ENCODE measurements around the gene NECTIN1. TPM values are rescaled to one million over a fixed set of nuclear protein-coding genes. Genes with fewer than 3 reads are reported as not detected.

The NECTIN1 gene
- total and polyA plus RNA-seq, 4 donors = 9.1 to 68.5 (median 45.3) TPM

DNA sequence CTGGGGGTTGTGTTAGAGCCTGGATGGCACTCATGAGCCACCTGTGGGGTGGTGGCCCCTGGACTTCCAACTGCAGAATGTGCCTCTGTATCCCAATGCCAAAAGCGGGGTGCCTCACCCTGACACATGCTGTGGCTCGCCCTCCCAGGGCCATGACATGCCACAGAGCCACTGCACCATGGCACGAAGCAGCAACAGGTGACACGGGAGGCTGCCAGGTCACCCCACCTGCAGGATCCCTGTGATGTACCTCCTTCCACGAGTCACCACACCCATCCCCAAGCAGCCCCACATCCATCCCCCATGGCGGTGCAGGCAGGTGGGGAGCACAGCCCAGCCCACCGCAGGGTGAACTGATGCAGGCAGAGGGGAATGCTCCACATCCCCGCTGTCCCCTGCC is 14.8 kb downstream of the NECTIN1 start:
- H3K27ac ChIP-seq (ENCODE audit: low read depth, low read length) = no peak overlapping the region
- H3K4me1 ChIP-seq (ENCODE audit: control insufficient read depth, insufficient read depth, low read length) = peaks cover 57% of the 10 kb centered on the region
- no peaks in the 10 kb centered on the region for H3K27me3 ChIP-seq (ENCODE audit: control insufficient read depth, insufficient read depth, low read length)
- H3K36me3 ChIP-seq (ENCODE audit: control insufficient read depth, insufficient read depth, low read length) = peaks cover 19% of the 10 kb centered on the region
- DNase-seq (ENCODE audit: low read depth in 4 of 6, low spot score in 6 of 6) = no peak
- H3K9me3 ChIP-seq (ENCODE audit: control insufficient read depth, insufficient read depth, low read length) = no peaks in the 10 kb centered on the region
- H3K4me3 ChIP-seq (ENCODE audit: low read depth, low read length) = no peak overlapping the region
- WGBS (ENCODE audit: insufficient coverage) = 89% methylated on average over 8 of the region's 8 CpGs

DNA sequence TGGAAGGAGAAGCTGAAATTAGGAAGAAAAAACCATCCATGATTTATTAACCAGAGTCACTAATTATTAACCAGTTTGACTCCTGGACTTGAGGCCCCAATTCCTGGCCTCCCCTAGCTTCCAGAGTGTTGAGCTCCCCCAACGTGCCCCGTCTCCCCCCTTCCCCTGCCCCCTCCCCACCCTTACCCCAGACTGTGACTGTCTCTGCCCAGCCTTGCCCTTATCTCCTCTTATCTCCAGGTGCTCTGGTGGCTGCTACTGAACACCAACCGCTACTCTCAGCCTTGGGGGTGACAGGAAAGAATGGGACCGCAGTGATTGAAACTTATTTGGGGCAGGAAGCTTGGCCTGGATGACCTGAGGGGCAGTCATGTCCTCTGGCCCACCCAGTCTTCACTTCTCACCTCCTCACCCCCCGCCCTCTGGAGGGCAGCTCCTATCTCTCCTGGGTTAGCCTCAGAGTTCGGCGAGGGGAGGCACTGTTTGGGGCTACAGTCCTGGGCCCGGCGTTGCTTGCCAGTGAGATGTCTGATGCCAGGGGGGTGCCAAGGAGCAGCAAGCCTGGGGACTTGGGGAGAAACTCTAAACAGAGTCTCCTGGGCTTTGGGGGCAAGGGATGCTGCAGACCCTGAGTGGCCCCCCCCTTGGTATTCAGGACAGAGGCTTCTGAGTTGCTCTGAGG is 15.5 kb downstream of the NECTIN1 start:
- Histone ChIP-seq H3K4me3 (ENCODE audit: low read depth, low read length) (no peak overlapping the region), H3K27me3 (ENCODE audit: control insufficient read depth, insufficient read depth, low read length) (no peaks in the 10 kb centered on the region), H3K27ac (ENCODE audit: low read depth, low read length) (no peak overlapping the region), H3K9me3 (ENCODE audit: control insufficient read depth, insufficient read depth, low read length) (no peaks in the 10 kb centered on the region), H3K4me1 (ENCODE audit: control insufficient read depth, insufficient read depth, low read length) (peaks cover 63% of the 10 kb centered on the region), H3K36me3 (ENCODE audit: control insufficient read depth, insufficient read depth, low read length) (peaks cover 19% of the 10 kb centered on the region)
- 73% methylated on average over 5 of the region's 9 CpGs for WGBS (ENCODE audit: insufficient coverage)
- no peak for DNase-seq (ENCODE audit: low read depth in 4 of 6, low spot score in 6 of 6)

DNA sequence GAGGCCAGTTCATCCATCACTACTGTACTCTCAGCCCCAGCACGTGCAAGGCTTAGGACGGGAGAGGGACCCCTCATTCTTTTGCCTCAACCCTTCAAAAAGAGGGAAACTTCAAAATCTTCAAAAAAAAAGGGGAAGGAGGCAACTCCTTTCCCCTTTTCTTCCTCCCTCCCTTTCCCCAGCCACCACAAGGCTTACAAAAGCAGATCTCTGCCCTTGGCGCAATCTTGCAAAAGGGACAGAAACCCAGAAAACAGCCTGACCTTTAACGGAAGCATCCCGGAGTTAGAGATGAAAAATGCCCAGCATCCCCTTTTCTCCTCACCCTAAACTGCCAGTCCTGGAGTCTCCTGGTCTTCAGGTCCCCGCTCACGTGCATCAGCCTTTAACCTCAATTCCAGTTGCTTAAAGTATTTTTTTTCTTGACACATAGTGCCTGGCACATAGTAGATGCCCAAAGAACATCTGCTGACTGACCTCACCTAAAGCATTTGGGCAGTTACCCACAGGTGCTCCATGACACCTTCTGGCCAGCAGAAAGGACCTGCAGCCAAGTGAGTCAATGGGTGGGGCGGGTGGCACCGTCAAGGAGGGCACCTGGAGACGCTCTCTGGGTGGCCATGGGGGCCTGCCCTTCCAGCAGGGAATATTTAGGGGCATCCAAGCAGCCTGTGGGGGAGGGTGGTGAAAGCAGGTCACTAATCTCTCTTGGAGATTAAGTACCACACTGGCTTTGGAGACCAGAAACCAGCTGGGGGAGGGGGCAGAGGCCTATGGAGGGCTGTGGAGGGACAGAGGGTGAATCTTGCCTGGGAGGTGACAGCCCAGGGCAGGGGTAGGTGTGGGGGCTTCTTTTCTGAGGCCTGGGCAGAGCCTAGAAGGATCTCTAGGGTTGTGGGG is 16.3 kb downstream of the NECTIN1 start:
- 81% methylated on average over 7 of the region's 10 CpGs for WGBS (ENCODE audit: insufficient coverage)
- Histone ChIP-seq H3K27me3 (ENCODE audit: control insufficient read depth, insufficient read depth, low read length) (no peaks in the 10 kb centered on the region), H3K36me3 (ENCODE audit: control insufficient read depth, insufficient read depth, low read length) (peaks cover 14% of the 10 kb centered on the region), H3K4me1 (ENCODE audit: control insufficient read depth, insufficient read depth, low read length) (peaks cover 55% of the 10 kb centered on the region), H3K27ac (ENCODE audit: low read depth, low read length) (no peak overlapping the region), H3K9me3 (ENCODE audit: control insufficient read depth, insufficient read depth, low read length) (no peaks in the 10 kb centered on the region), H3K4me3 (ENCODE audit: low read depth, low read length) (no peak overlapping the region)
- no peak for DNase-seq (ENCODE audit: low read depth in 4 of 6, low spot score in 6 of 6)

DNA sequence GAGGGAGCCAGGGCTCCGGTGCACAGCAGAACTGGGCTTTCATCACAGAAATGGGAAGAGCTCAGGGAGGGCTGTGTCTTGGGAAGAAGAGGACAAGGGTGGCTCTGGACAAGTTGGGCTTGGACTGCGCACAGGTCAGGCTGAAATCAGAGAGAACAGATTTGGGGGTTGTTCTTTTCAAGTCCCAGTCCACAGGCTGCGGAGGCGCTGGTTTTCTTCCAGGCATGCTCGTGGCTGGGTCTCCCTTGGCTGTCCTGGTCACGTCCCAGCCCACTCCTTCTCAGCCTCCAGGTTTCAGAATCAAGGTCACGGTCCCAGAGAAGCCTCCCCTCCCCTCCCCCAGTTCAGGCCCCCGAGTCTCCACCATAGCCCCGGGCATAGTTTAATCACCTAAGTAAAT is 17.0 kb downstream of the NECTIN1 start:
- DNase-seq (ENCODE audit: low read depth in 4 of 6, low spot score in 6 of 6) = no peak
- Histone ChIP-seq H3K36me3 (ENCODE audit: control insufficient read depth, insufficient read depth, low read length) (peaks cover 13% of the 10 kb centered on the region), H3K4me3 (ENCODE audit: low read depth, low read length) (no peak overlapping the region), H3K27me3 (ENCODE audit: control insufficient read depth, insufficient read depth, low read length) (no peaks in the 10 kb centered on the region), H3K27ac (ENCODE audit: low read depth, low read length) (no peak overlapping the region), H3K9me3 (ENCODE audit: control insufficient read depth, insufficient read depth, low read length) (no peaks in the 10 kb centered on the region), H3K4me1 (ENCODE audit: control insufficient read depth, insufficient read depth, low read length) (peaks cover 48% of the 10 kb centered on the region)
- WGBS (ENCODE audit: insufficient coverage) = 55% methylated on average over 8 of the region's 9 CpGs

DNA sequence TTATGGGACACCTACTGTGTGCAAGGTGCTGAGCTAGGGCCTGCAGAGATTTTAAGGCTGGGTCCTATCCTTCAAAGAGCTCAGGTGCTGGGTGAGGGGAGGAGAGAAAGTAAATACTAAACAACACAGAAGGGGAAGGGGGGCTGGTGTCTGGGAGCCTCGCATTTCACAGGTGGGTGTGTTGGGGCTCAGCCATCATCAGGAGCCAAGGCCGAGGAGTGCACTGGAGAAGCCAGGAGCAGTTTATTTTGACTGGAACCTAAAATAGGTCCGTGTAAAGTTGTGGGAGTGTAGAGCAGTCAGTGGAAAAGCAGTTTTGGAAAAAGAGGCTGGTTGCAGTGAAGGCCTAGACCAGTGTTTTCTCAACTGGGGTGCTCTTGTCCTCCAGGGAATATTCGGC is 17.5 kb downstream of the NECTIN1 start:
- no peaks in the 10 kb centered on the region for H3K27me3 ChIP-seq (ENCODE audit: control insufficient read depth, insufficient read depth, low read length)
- H3K4me3 ChIP-seq (ENCODE audit: low read depth, low read length) = no peak overlapping the region
- H3K4me1 ChIP-seq (ENCODE audit: control insufficient read depth, insufficient read depth, low read length) = peaks cover 43% of the 10 kb centered on the region
- peaks cover 12% of the 10 kb centered on the region for H3K36me3 ChIP-seq (ENCODE audit: control insufficient read depth, insufficient read depth, low read length)
- no peak overlapping the region for H3K27ac ChIP-seq (ENCODE audit: low read depth, low read length)
- no peaks in the 10 kb centered on the region for H3K9me3 ChIP-seq (ENCODE audit: control insufficient read depth, insufficient read depth, low read length)
- 76% methylated on average over 4 of the region's 4 CpGs for WGBS (ENCODE audit: insufficient coverage)
- no peak for DNase-seq (ENCODE audit: low read depth in 4 of 6, low spot score in 6 of 6)

DNA sequence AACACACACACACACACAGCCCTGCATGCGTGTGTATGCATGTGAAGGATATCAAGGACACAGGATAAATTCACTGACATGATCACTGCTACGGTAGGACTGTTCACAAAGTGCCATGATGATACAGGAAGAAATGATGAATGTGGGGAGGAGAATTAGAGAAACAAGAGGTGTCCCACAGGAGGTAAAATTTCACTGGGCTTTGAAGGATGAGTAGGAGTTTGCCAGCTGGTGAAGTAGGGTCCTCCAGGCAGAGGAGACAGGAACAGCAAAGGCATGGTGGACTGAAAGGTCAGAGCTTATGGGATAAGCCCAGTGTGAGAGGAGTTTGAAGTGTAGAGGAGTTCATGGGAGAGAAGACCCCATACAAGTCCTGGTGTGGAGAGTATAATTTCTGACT is 18.6 kb downstream of the NECTIN1 start:
- H3K4me1 ChIP-seq (ENCODE audit: control insufficient read depth, insufficient read depth, low read length) = peaks cover 45% of the 10 kb centered on the region
- no peak for DNase-seq (ENCODE audit: low read depth in 4 of 6, low spot score in 6 of 6)
- no peaks in the 10 kb centered on the region for H3K27me3 ChIP-seq (ENCODE audit: control insufficient read depth, insufficient read depth, low read length)
- no peaks in the 10 kb centered on the region for H3K9me3 ChIP-seq (ENCODE audit: control insufficient read depth, insufficient read depth, low read length)
- H3K4me3 ChIP-seq (ENCODE audit: low read depth, low read length) = no peak overlapping the region
- WGBS (ENCODE audit: insufficient coverage) = 67% methylated on average over 1 of the region's 2 CpGs
- no peak overlapping the region for H3K27ac ChIP-seq (ENCODE audit: low read depth, low read length)
- H3K36me3 ChIP-seq (ENCODE audit: control insufficient read depth, insufficient read depth, low read length) = peaks cover 12% of the 10 kb centered on the region

DNA sequence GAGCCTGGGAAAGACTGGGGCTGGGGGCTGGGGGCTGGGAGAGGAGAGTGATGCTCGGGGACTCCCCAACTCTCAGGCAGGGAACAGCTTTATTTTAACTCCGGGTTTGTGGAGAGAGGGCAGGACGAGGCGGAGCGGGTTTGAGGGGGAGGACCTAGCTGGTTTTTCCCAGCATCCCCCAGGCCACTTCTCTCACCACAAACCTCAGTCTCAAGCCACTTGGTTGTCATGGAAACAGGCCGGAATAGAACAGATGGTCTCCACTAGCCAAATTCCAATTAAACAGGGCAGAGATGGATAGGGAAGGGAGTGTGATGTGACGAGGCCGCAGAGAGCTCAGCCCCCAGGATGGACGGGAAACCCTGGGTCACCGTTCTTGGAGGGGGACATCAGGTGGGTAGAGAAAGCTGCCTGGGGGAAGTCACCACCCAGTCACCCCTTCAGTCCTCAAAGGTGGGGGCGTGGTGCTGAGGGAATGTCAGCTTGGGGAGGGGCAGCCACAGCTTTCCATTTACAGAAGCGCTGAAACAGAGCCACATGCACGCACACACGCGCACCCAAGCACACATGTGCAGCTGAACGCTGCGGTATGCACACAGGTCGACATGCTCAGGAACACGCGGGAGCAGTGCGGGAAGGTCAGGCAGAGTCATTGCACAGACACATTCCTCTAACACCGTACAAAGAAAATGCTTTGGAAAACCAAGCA is 19.2 kb downstream of the NECTIN1 start:
- no peak overlapping the region for H3K4me3 ChIP-seq (ENCODE audit: low read depth, low read length)

DNA sequence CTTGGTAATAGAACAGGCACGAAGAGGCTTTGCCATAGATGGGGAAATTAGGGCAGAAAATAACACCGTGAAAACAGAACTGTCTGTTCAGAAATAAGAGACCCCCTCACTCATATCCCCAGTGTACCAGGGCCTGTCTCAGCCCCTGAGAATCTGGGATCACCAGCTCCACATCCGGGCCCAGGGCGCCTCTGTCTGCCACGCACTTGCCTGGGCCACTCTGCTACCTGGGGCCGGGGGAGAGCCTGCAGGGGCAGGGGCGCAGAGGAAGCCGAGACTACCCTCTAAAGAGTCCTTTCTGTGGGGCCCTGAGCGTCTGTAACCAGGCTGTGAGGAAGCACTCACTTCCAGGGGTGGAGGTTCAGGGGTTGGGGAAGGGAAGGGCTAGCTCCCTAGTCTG is 19.8 kb downstream of the NECTIN1 start:
- Histone ChIP-seq H3K4me3 (ENCODE audit: low read depth, low read length) (no peak overlapping the region), H3K27me3 (ENCODE audit: control insufficient read depth, insufficient read depth, low read length) (no peaks in the 10 kb centered on the region), H3K4me1 (ENCODE audit: control insufficient read depth, insufficient read depth, low read length) (peaks cover 45% of the 10 kb centered on the region), H3K27ac (ENCODE audit: low read depth, low read length) (no peak overlapping the region), H3K9me3 (ENCODE audit: control insufficient read depth, insufficient read depth, low read length) (no peaks in the 10 kb centered on the region), H3K36me3 (ENCODE audit: control insufficient read depth, insufficient read depth, low read length) (peaks cover 10% of the 10 kb centered on the region)
- DNase-seq (ENCODE audit: low read depth in 4 of 6, low spot score in 6 of 6) = no peak
- 55% methylated on average over 6 of the region's 9 CpGs for WGBS (ENCODE audit: insufficient coverage)

More for the DNA sequence above, 19.2 kb downstream of the NECTIN1 start:
- H3K9me3 ChIP-seq (ENCODE audit: control insufficient read depth, insufficient read depth, low read length) = no peaks in the 10 kb centered on the region
- H3K27me3 ChIP-seq (ENCODE audit: control insufficient read depth, insufficient read depth, low read length) = no peaks in the 10 kb centered on the region
- peaks cover 46% of the 10 kb centered on the region for H3K4me1 ChIP-seq (ENCODE audit: control insufficient read depth, insufficient read depth, low read length)
- peak overlapping the region; percentile 42 for H3K27ac ChIP-seq (ENCODE audit: low read depth, low read length)
- peaks cover 12% of the 10 kb centered on the region for H3K36me3 ChIP-seq (ENCODE audit: control insufficient read depth, insufficient read depth, low read length)
- DNase-seq (ENCODE audit: low read depth in 4 of 6, low spot score in 6 of 6) = peak; percentile 79 to 99 (median 88)
- WGBS (ENCODE audit: insufficient coverage) = 15% methylated on average over 14 of the region's 22 CpGs

DNA sequence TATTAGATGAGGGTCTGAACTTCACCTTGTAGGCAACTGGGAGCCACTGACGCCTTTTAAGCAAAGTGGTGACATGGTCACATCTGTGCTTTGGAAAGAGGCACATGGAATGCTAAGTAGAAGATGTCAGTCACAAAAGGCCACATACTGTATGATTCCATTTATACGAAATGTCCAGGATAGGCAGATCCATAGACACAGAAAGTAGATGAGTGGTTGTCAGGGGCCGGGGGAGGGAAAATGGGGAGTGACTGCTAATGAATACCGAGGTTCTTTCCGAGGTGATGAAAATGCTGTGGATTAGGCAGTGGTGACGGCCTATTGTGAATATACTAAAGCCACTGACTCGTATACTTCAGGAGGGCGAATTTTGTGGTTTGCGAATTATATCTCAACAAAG is 20.6 kb downstream of the NECTIN1 start:
- H3K4me1 ChIP-seq (ENCODE audit: control insufficient read depth, insufficient read depth, low read length) = peaks cover 38% of the 10 kb centered on the region
- no peak overlapping the region for H3K27ac ChIP-seq (ENCODE audit: low read depth, low read length)
- H3K9me3 ChIP-seq (ENCODE audit: control insufficient read depth, insufficient read depth, low read length) = no peaks in the 10 kb centered on the region
- H3K36me3 ChIP-seq (ENCODE audit: control insufficient read depth, insufficient read depth, low read length) = peaks cover 3% of the 10 kb centered on the region
- 69% methylated on average over 6 of the region's 9 CpGs for WGBS (ENCODE audit: insufficient coverage)
- no peak for DNase-seq (ENCODE audit: low read depth in 4 of 6, low spot score in 6 of 6)
- H3K27me3 ChIP-seq (ENCODE audit: control insufficient read depth, insufficient read depth, low read length) = no peaks in the 10 kb centered on the region
- H3K4me3 ChIP-seq (ENCODE audit: low read depth, low read length) = no peak overlapping the region

All from spinal cord (tissue), 10 donors.